Stimulated activated CD4-positive, alpha-beta T cell treated with anti-CD3 and anti-CD28 coated beads, Interleukin-1b, Interleukin-23, amount 100 ng/mL, for 48 hours (primary cell): ENCODE data around the gene CEP112.
A peak's percentile ranks its signal among the peaks of the same experiment; 100 is the strongest.

Source experiments
- DNase-seq: peaks from one replicate; pipeline ENCODE4 v3.0.0-alpha.2; 2020

CEP112 gene

GRCh38 chr17:66191593-66192377 is at the start of gene CEP112:
TSS of gene CEP112 (minus strand) at chr17:66192133.
- DNase-seq = peak; percentile 80

GRCh38 chr17:66240630-66241029 is 48.7 kb upstream of the CEP112 start:
- no peak for DNase-seq

GRCh38 chr17:66240013-66240412 is 48.1 kb upstream of the CEP112 start:
- DNase-seq = no peak

- DNase-seq = no peak
Measured at GRCh38 chr17:66235377-66235994, 43.6 kb upstream of the CEP112 start.

GRCh38 chr17:66234611-66235010 is 42.7 kb upstream of the CEP112 start:
- no peak for DNase-seq

GRCh38 chr17:66233023-66233753 is 41.3 kb upstream of the CEP112 start:
- DNase-seq = no peak

- no peak for DNase-seq
Measured at GRCh38 chr17:66230922-66231591, 39.1 kb upstream of the CEP112 start.

GRCh38 chr17:66229783-66230538 is 38.0 kb upstream of the CEP112 start:
- DNase-seq = no peak

GRCh38 chr17:66228887-66229782 is 37.2 kb upstream of the CEP112 start, which contains the start of gene APOH:
TSS of gene APOH (minus strand) at chr17:66229415. CDS start at chr17:66229379, 36 bp downstream.
- DNase-seq = no peak

GRCh38 chr17:66227212-66228045 is 35.5 kb upstream of the CEP112 start:
- DNase-seq = no peak

- no peak for DNase-seq
Measured at GRCh38 chr17:66222798-66223350, 30.9 kb upstream of the CEP112 start.

- no peak for DNase-seq
Measured at GRCh38 chr17:66221755-66222530, 30.0 kb upstream of the CEP112 start.

GRCh38 chr17:66221343-66221742 is 29.4 kb upstream of the CEP112 start:
- DNase-seq = no peak

GRCh38 chr17:66220079-66220835 is 28.3 kb upstream of the CEP112 start:
- no peak for DNase-seq

GRCh38 chr17:66215529-66215911 is 23.6 kb upstream of the CEP112 start:
- DNase-seq = no peak

- DNase-seq = no peak
Measured at GRCh38 chr17:66214884-66215528, 23.1 kb upstream of the CEP112 start.

- DNase-seq = no peak
Measured at GRCh38 chr17:66211047-66211810, 19.3 kb upstream of the CEP112 start.
